ENCODE measurements around the gene IQSEC3. TPM values are rescaled to one million over a fixed set of nuclear protein-coding genes. Genes with fewer than 3 reads are reported as not detected.
A peak's percentile ranks its signal among the peaks of the same experiment; 100 is the strongest.

IQSEC3 gene
- total RNA-seq, 2 donors from 2014 or later = 0.32 to 1.6 TPM

- Mint-ChIP-seq H3K9me3 (no peaks in the 10 kb centered on the region), H3K36me3 (no peaks in the 10 kb centered on the region), H3K27ac (no peak overlapping the region)
- DNase-seq (ENCODE audit: low spot score in 2 of 2) = no peak
- no peak for ATAC-seq
Observed at GRCh38 chr12:138171-138897, 71.8 kb downstream of the IQSEC3 start.

- no peaks in the 10 kb centered on the region for H3K36me3 Mint-ChIP-seq
- H3K27ac Mint-ChIP-seq = no peak overlapping the region
- DNase-seq (ENCODE audit: low spot score in 2 of 2) (peak in 1 of 2 donors; percentile 22), ATAC-seq (peak; percentile 58 to 79)
- no peaks in the 10 kb centered on the region for H3K9me3 Mint-ChIP-seq
Observed at GRCh38 chr12:138898-139534, 72.4 kb downstream of the IQSEC3 start.

- ATAC-seq (no peak), DNase-seq (ENCODE audit: low spot score in 2 of 2) (no peak)
- Mint-ChIP-seq H3K36me3 (no peaks in the 10 kb centered on the region), H3K9me3 (no peaks in the 10 kb centered on the region), H3K27ac (no peak overlapping the region)
Observed at GRCh38 chr12:139585-139984, 73.0 kb downstream of the IQSEC3 start.

- Mint-ChIP-seq H3K27ac (no peak overlapping the region), H3K9me3 (no peaks in the 10 kb centered on the region), H3K36me3 (no peaks in the 10 kb centered on the region)
- DNase-seq (ENCODE audit: low spot score in 2 of 2) (no peak), ATAC-seq (no peak)
Observed at GRCh38 chr12:140162-140561, 73.6 kb downstream of the IQSEC3 start.

- no peak for DNase-seq (ENCODE audit: low spot score in 2 of 2)
- H3K9me3 Mint-ChIP-seq = no peaks in the 10 kb centered on the region
- ATAC-seq = no peak
- no peak overlapping the region for H3K27ac Mint-ChIP-seq
- no peaks in the 10 kb centered on the region for H3K36me3 Mint-ChIP-seq
Observed at GRCh38 chr12:143964-144649, 77.5 kb downstream of the IQSEC3 start.

- H3K36me3 Mint-ChIP-seq = no peaks in the 10 kb centered on the region
- no peak for ATAC-seq
- H3K9me3 Mint-ChIP-seq = no peaks in the 10 kb centered on the region
- H3K27ac Mint-ChIP-seq = no peak overlapping the region
- DNase-seq (ENCODE audit: low spot score in 2 of 2) = no peak
Observed at GRCh38 chr12:144650-145284, 78.2 kb downstream of the IQSEC3 start.

GRCh38 chr12:145369-145960, 78.9 kb downstream of the IQSEC3 start:
- H3K36me3 Mint-ChIP-seq = no peaks in the 10 kb centered on the region
- DNase-seq (ENCODE audit: low spot score in 2 of 2) (no peak), ATAC-seq (no peak)
- no peaks in the 10 kb centered on the region for H3K9me3 Mint-ChIP-seq
- no peak overlapping the region for H3K27ac Mint-ChIP-seq

- Mint-ChIP-seq H3K36me3 (no peaks in the 10 kb centered on the region), H3K9me3 (no peaks in the 10 kb centered on the region), H3K27ac (no peak overlapping the region)
- no peak for DNase-seq (ENCODE audit: low spot score in 2 of 2)
- ATAC-seq = no peak
Observed at GRCh38 chr12:147242-147641, 80.7 kb downstream of the IQSEC3 start.

- Mint-ChIP-seq H3K36me3 (no peaks in the 10 kb centered on the region), H3K27ac (peak overlapping the region in 1 of 2 donors; percentile 53), H3K9me3 (no peaks in the 10 kb centered on the region)
- DNase-seq (ENCODE audit: low spot score in 2 of 2) = no peak
- ATAC-seq = no peak
Observed at GRCh38 chr12:148676-149416, 82.3 kb downstream of the IQSEC3 start.

GRCh38 chr12:151579-151978, 85.0 kb downstream of the IQSEC3 start:
- Mint-ChIP-seq H3K27ac (no peak overlapping the region), H3K36me3 (no peaks in the 10 kb centered on the region), H3K9me3 (no peaks in the 10 kb centered on the region)
- ATAC-seq = no peak
- no peak for DNase-seq (ENCODE audit: low spot score in 2 of 2)

- ATAC-seq (no peak), DNase-seq (ENCODE audit: low spot score in 2 of 2) (no peak)
- Mint-ChIP-seq H3K36me3 (no peaks in the 10 kb centered on the region), H3K27ac (no peak overlapping the region), H3K9me3 (no peaks in the 10 kb centered on the region)
Observed at GRCh38 chr12:152440-152839, 85.9 kb downstream of the IQSEC3 start.

GRCh38 chr12:153080-153746, 86.6 kb downstream of the IQSEC3 start:
- DNase-seq (ENCODE audit: low spot score in 2 of 2) = peak in 1 of 2 donors; percentile 65
- ATAC-seq = peak; percentile 85 to 96
- H3K36me3 Mint-ChIP-seq = no peaks in the 10 kb centered on the region
- H3K9me3 Mint-ChIP-seq = no peaks in the 10 kb centered on the region
- H3K27ac Mint-ChIP-seq = no peak overlapping the region

- DNase-seq (ENCODE audit: low spot score in 2 of 2) (no peak), ATAC-seq (no peak)
- Mint-ChIP-seq H3K27ac (no peak overlapping the region), H3K36me3 (no peaks in the 10 kb centered on the region), H3K9me3 (no peaks in the 10 kb centered on the region)
Observed at GRCh38 chr12:154058-154457, 87.5 kb downstream of the IQSEC3 start.

- Mint-ChIP-seq H3K9me3 (no peaks in the 10 kb centered on the region), H3K27ac (no peak overlapping the region), H3K36me3 (no peaks in the 10 kb centered on the region)
- ATAC-seq = no peak
- no peak for DNase-seq (ENCODE audit: low spot score in 2 of 2)
Observed at GRCh38 chr12:155006-155405, 88.4 kb downstream of the IQSEC3 start.

GRCh38 chr12:155646-156045, 89.1 kb downstream of the IQSEC3 start:
- H3K9me3 Mint-ChIP-seq = no peaks in the 10 kb centered on the region
- no peak overlapping the region for H3K27ac Mint-ChIP-seq
- ATAC-seq = no peak
- no peak for DNase-seq (ENCODE audit: low spot score in 2 of 2)
- no peaks in the 10 kb centered on the region for H3K36me3 Mint-ChIP-seq

GRCh38 chr12:156945-157344, 90.4 kb downstream of the IQSEC3 start:
- ATAC-seq (no peak), DNase-seq (ENCODE audit: low spot score in 2 of 2) (no peak)
- Mint-ChIP-seq H3K9me3 (no peaks in the 10 kb centered on the region), H3K36me3 (no peaks in the 10 kb centered on the region), H3K27ac (no peak overlapping the region)
